Measurements from ENCODE around the gene IP6K2. TPM values are rescaled to one million over a fixed set of nuclear protein-coding genes. Genes with fewer than 3 reads are reported as not detected.
"Not testable (repeated sequence)": the region's sequence is repeated elsewhere in the genome, so short reads cannot be mapped to it uniquely, and the experiment has no call there.

IP6K2 gene
- total and polyA plus RNA-seq, 3 donors from 2014 or later = 113 to 148 (median 114) TPM

DNA sequence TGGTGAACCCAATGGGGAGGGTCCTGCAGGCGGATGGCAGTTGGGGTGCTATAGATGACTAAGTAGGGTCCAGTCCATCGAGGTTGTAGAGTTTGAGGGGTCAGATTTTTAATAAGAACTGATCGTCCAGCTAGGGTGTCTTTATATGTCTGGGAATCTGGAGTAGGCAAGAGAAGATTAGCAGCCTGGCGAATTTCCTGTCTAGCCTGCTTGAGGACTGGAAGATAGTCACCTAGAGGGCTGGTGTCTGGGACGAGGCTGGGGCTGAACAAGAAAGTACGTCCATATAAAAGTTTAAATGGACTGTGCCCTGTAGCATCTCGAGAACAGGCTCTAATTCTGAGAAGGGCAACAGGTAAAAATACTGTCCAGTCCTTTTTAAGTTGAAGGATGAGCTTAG is 6.7 kb upstream of the IP6K2 start:
- Histone ChIP-seq H3K36me3 (ENCODE audit: low read depth, missing control alignments) (no peaks in the 10 kb centered on the region), H3K9me3 (no peaks in the 10 kb centered on the region), H3K4me3 (no peak overlapping the region), H3K27me3 (no peaks in the 10 kb centered on the region), H3K27ac (no peak overlapping the region), H3K4me1 (no peaks in the 10 kb centered on the region)
- DNase-seq = no peak
- no peak for TF ChIP-seq POLR2A (IDR thresholded peaks at IDR 0.05)
- no peak for TF ChIP-seq CTCF (IDR thresholded peaks at IDR 0.05)
- intact Hi-C loops (cut with DNase I; ENCODE audit: low total_unique reads) = no loop called here
- 87 to 92% methylated on average over 7 of the region's 7 CpGs for WGBS, 2 donors

DNA sequence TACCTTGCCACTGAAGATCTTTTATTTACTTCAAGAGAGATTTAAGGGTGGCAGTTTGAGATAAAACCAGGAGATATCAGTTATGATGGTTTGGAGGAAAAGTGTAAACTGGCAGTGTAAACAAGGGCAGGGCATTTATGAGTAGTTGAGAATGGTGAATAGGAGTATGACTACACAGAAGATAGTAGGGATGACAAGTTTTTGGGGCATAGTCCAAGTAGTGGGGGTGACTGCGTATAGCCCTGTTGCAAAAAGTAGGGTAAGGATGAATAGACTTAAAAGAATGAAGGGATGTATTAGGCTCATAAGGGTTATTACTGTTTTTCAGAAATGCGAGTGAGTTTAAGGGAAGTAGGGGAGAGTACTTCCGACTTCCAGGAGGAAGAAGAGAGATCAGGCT is 6.3 kb upstream of the IP6K2 start:
- DNase-seq; H3K27me3 ChIP-seq; H3K36me3 ChIP-seq (ENCODE audit: low read depth, missing control alignments); H3K4me1 ChIP-seq; H3K27ac ChIP-seq; intact Hi-C loops (cut with DNase I; ENCODE audit: low total_unique reads); H3K4me3 ChIP-seq; H3K9me3 ChIP-seq: not testable (repeated sequence)
- 86 to 90% methylated on average over 3 of the region's 3 CpGs for WGBS, 2 donors

- Histone ChIP-seq H3K36me3 (ENCODE audit: low read depth, missing control alignments) (no peaks in the 10 kb centered on the region), H3K4me1 (peaks cover 19% of the 10 kb centered on the region), H3K27me3 (no peaks in the 10 kb centered on the region), H3K4me3 (peak overlapping the region; percentile 74 to 88), H3K9me3 (no peaks in the 10 kb centered on the region), H3K27ac (peak overlapping the region; percentile 85 to 95)
- TF ChIP-seq CTCF (IDR thresholded peaks at IDR 0.05) (no peak), POLR2A (IDR thresholded peaks at IDR 0.05) (no peak)
- DNase-seq = peak; percentile 48
- 1% methylated on average over 16 of the region's 16 CpGs for WGBS, 2 donors
- intact Hi-C loops (cut with DNase I; ENCODE audit: low total_unique reads) = no loop called here
These were observed 476 bp downstream of the IP6K2 start for GRCh38 chr3:48716508-48716981.

DNA sequence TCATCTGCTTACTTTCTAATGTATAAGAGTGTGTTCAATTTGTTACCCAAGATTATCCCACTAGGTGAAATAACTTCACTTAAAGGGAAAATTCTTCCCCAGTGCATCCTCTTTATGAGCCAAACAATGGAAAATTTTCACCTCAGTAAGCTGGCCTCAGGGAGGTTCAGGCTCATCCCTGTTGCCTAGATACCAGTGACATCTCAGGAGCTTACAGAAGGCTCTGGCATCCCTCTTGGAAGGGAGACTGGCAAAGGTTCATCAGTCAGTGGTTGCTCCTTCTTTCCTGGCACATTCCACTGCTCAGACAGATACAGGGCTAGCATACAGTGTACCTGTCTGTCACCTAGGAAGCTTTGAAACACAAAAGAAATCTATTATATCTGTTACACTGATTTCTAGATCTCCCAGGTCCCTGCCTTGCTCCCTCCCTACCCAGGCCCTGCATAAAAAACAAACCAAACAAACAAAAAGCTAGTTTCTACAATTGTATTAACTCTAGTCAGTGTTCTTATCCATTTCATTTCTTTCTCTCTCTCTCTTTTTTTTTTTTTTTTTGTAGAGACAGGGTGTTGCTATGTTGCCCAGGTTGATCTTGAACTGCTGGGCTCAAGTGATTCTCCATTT is 1.7 kb downstream of the IP6K2 start:
- TF ChIP-seq CTCF (IDR thresholded peaks at IDR 0.05) (no peak), POLR2A (IDR thresholded peaks at IDR 0.05) (no peak)
- H3K27me3 ChIP-seq = no peaks in the 10 kb centered on the region
- peaks cover 19% of the 10 kb centered on the region for H3K4me1 ChIP-seq
- no peak overlapping the region for H3K4me3 ChIP-seq
- H3K36me3 ChIP-seq (ENCODE audit: low read depth, missing control alignments) = no peaks in the 10 kb centered on the region
- no peak overlapping the region for H3K27ac ChIP-seq
- H3K9me3 ChIP-seq = no peaks in the 10 kb centered on the region
- DNase-seq = no peak
- intact Hi-C loops (cut with DNase I; ENCODE audit: low total_unique reads) = no loop called here

- H3K36me3 ChIP-seq (ENCODE audit: low read depth, missing control alignments) = no peaks in the 10 kb centered on the region
- peaks cover 29% of the 10 kb centered on the region for H3K4me1 ChIP-seq
- H3K4me3 ChIP-seq = no peak overlapping the region
- 72 to 81% methylated on average over 2 of the region's 2 CpGs for WGBS, 2 donors
- intact Hi-C loops (cut with DNase I; ENCODE audit: low total_unique reads) = no loop called here
- no peak for DNase-seq
- H3K27me3 ChIP-seq = no peaks in the 10 kb centered on the region
- H3K9me3 ChIP-seq = no peaks in the 10 kb centered on the region
- TF ChIP-seq CTCF (IDR thresholded peaks at IDR 0.05) = no peak
- TF ChIP-seq POLR2A (IDR thresholded peaks at IDR 0.05) = no peak
- no peak overlapping the region for H3K27ac ChIP-seq
These were observed 5.3 kb downstream of the IP6K2 start for GRCh38 chr3:48711727-48712126.

All from testis (tissue), 3 donors.